ENCODE data around the gene PDLIM3.

The PDLIM3 gene

GRCh38 chr4:185469580-185470154, 65.6 kb downstream of the PDLIM3 start:
- no peak for DNase-seq

DNA sequence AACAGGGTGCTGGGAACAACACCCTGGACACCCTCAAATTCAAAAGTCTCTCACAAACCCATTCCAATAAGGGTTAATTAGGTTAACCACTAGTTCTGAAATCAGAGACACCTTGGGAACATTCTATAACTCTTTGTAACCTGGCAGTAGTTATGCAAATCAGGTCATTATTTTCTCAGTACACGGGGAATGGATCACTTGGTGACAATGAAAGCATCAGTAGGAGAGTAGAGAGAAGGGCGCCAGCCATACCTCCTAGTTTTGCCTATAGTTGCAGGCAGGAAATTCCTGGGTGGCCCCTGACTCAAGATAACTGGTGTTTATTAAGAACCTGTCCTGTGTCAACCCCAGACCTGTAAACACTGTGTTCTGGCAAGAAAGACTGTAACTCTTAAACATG, 66.3 kb downstream of the PDLIM3 start:
- DNase-seq, result no peak

DNA sequence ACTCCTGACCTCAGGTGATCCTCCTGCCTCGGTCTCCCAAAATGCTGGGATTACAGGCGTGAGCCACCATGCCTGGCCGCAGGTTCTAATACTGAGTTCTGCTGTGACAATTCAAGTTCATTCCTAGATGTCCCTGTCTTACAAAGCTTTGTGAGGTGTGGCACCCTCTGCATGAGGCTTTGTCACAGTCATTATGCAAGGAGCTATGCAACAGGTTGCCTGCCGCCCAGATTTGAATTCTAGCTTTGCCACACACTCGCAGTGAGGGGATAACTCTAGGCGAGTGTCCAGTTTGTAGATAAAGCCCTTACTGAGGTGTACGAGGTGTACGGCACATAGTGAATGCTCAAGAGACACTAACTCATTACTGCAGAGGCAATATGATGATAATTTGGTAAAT, 67.3 kb downstream of the PDLIM3 start:
- no peak for DNase-seq

DNA sequence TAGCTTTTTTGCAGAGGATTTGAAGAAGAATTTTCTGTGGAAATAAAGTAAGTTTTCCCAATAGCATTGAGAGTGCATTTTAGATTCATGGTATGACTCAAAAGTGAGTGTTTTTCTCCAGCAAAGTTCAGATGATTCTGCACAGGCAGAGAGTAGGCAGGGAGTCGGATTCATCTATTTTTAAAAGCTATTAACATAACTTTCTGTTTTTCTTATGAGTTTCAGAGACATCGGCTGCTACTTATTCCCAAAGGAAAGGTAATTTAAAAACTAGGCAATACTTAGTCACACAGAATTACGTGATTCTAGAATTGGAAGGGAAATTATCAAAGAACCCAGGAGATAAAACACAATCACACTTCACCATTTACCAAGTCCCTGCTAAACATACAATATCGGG, 68.2 kb downstream of the PDLIM3 start:
- DNase-seq, result no peak

GRCh38 chr4:185465707-185466106, 69.6 kb downstream of the PDLIM3 start:
- DNase-seq, result no peak

GRCh38 chr4:185464887-185465286, 70.4 kb downstream of the PDLIM3 start:
- DNase-seq, result no peak

DNA sequence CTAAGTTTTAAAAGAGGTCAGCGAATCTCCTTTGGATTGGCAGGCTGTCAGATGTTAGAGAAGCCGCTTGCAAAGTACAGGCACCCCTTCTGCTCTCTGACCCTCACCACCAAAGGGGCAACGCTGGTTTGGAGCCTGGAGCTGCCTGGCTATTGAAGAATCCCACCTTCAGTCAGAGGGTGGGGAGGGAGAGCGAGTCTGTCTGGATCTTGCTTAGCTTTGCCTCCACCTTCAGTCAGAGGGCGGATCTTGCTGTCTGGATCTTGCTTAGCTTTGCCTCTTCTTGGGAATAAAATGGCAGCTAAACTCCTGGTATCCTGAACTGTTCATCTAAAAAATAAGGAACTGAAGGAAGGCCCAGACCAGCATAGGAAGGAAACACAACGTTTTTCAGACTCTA, 71.1 kb downstream of the PDLIM3 start:
- DNase-seq, result no peak

- DNase-seq, result no peak
These were observed 71.8 kb downstream of the PDLIM3 start for GRCh38 chr4:185463541-185463940.

GRCh38 chr4:185461565-185461964, 73.7 kb downstream of the PDLIM3 start:
- DNase-seq, result no peak

GRCh38 chr4:185457136-185457535, 78.2 kb downstream of the PDLIM3 start:
- no peak for DNase-seq

DNA sequence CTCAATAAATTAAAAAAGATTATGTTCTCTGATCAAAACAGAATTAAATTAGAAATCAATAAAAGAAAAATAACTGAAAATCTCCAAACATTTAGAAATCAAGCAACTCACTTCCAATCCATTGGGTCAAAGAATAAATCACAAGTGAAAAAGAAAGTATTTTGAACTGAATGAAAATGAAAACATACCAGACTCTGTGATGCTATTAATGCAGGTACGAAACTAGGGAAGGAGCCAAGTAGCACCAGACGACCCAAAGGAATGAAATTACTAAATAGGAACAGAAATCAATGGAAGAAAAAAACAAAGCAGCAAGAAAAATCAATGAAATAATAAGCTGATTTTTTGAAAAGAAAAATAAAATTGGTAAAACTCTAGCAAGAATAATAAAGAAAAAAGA, 79.2 kb downstream of the PDLIM3 start:
- DNase-seq, result no peak

Data from NCI-H774 (cell line).